HepG2 (cell line): ENCODE measurements around the gene AHCY. TPM values are rescaled to one million over a fixed set of nuclear protein-coding genes. Genes with fewer than 3 reads are reported as not detected.

Experiments used
- BHLHE40 ChIP-seq: IDR thresholded peaks from 2 replicates; pipeline ENCODE4 v1.6.1; 2011; ENCODE audit warnings: low read length, improper control_type of control experiment
- CBX2 ChIP-seq, 2 experiments: fragments of 200-600 bp in 1 of 2; sonication (generic); formaldehyde crosslinking in 1 of 2; IDR thresholded peaks; 2 replicates each; pipeline versions ENCODE4 v1.7.0 to v1.8.1; 2018 to 2022; ENCODE audit warnings: low read depth in 2 of 2, low read length in 1 of 2, mild to moderate bottlenecking in 1 of 2, missing genetic modification reagents in 1 of 2
- CENPT ChIP-seq: sonication (generic); formaldehyde crosslinking; IDR thresholded peaks from 2 replicates; pipeline ENCODE4 v1.8.0; 2022; ENCODE audit warnings: low read depth, mild to moderate bottlenecking, moderate library complexity, missing genetic modification reagents
- CSRNP2 ChIP-seq: sonication (generic); formaldehyde crosslinking; conservative IDR thresholded peaks from 2 replicates; pipeline ENCODE4 v1.8.0; 2022; ENCODE audit warnings: low read depth, missing genetic modification reagents
- MTA1 ChIP-seq: sonication (generic); formaldehyde crosslinking; IDR thresholded peaks from 2 replicates; pipeline ENCODE4 v1.4.0; 2020; ENCODE audit warnings: missing genetic modification reagents, mild to moderate bottlenecking, borderline replicate concordance
- SRY ChIP-seq: sonication (generic); formaldehyde crosslinking; IDR thresholded peaks from 2 replicates; pipeline ENCODE4 v1.8.0; 2022; ENCODE audit warnings: mild to moderate bottlenecking, missing genetic modification reagents
- TCF7L2 ChIP-seq: IDR thresholded peaks from 2 replicates; pipeline ENCODE4 v1.6.1; 2011; ENCODE audit warnings: mild to moderate bottlenecking, low read depth, low read length, moderate library complexity
- TFDP1 ChIP-seq: IDR thresholded peaks from 2 replicates; pipeline ENCODE4 v1.6.1; 2016; ENCODE audit warnings: missing compliant biosample characterization, missing genetic modification reagents, borderline replicate concordance
- ZBTB34 ChIP-seq: sonication (generic); formaldehyde crosslinking; IDR thresholded peaks from 2 replicates; pipeline ENCODE4 v1.8.0; 2022; ENCODE audit warnings: mild to moderate bottlenecking, missing genetic modification reagents
- ZBTB49 ChIP-seq: sonication (generic); formaldehyde crosslinking; IDR thresholded peaks from 2 replicates; pipeline ENCODE4 v1.4.0; 2020; ENCODE audit warnings: missing genetic modification reagents, borderline replicate concordance
- ZKSCAN5 ChIP-seq: sonication (generic); formaldehyde crosslinking; IDR thresholded peaks from 2 replicates; pipeline ENCODE4 v1.5.1; 2020; ENCODE audit warnings: mild to moderate bottlenecking, missing genetic modification reagents
- ZNF350 ChIP-seq: sonication (generic); formaldehyde crosslinking; IDR thresholded peaks from 2 replicates; pipeline ENCODE4 v1.4.0; 2020; ENCODE audit warnings: mild to moderate bottlenecking, low read depth, missing genetic modification reagents, borderline replicate concordance
- ZNF549 ChIP-seq: sonication (generic); formaldehyde crosslinking; IDR thresholded peaks from 2 replicates; pipeline ENCODE4 v1.5.0; 2020; ENCODE audit warnings: missing genetic modification reagents
- ZNF772 ChIP-seq: sonication (generic); formaldehyde crosslinking; IDR thresholded peaks from 2 replicates; pipeline ENCODE4 v1.5.0; 2020; ENCODE audit warnings: mild to moderate bottlenecking, missing genetic modification reagents
- ZNF782 ChIP-seq: sonication (generic); formaldehyde crosslinking; IDR thresholded peaks from 2 replicates; pipeline ENCODE4 v1.4.0; 2020; ENCODE audit warnings: missing genetic modification reagents, mild to moderate bottlenecking, borderline replicate concordance
- polyA plus RNA-seq, 8 experiments: library from polyadenylated mRNA; depleted of rRNA in 3 of 8; stranded (reverse) in 7 of 8; unstranded in 1 of 8; fragments of >200 nt; fragmentation: Illumina TruSeq in 4 of 8; extraction: Trizol in 4 of 8; gene quantifications; 2 replicates each; pipeline versions ENCODE4 v1.2.1 to v1.2.3, GENCODE V29; 2011 to 2016; ENCODE audit warnings: low read depth in 4 of 8, missing spikeins in 1 of 8, mixed read lengths in 1 of 8; ENCODE audit not compliant: insufficient read depth in 1 of 8
- total RNA-seq, 5 experiments: library from RNA; depleted of rRNA; stranded (reverse); fragments of >200 nt; fragmentation: Illumina TruSeq; extraction: Trizol; gene quantifications; 2 replicates each; pipeline ENCODE4 v1.2.3, GENCODE V29; 2016; ENCODE audit warnings: low read depth in 1 of 5
- TF ChIP-seq, protein P1 (sequence below): sonication (generic); formaldehyde crosslinking; IDR thresholded peaks from 2 replicates; pipeline ENCODE4 v1.4.0; 2020; ENCODE audit warnings: missing genetic modification reagents
- TF ChIP-seq, protein P2 (sequence below), 2 experiments: sonication (generic) in 1 of 2; formaldehyde crosslinking in 1 of 2; IDR thresholded peaks; 2 replicates each; pipeline versions ENCODE4 v1.4.0 to v1.6.1; 2018 to 2020; ENCODE audit warnings: missing genetic modification reagents in 2 of 2, borderline replicate concordance in 1 of 2, low read depth in 1 of 2, mild to moderate bottlenecking in 1 of 2, missing biosample characterization in 1 of 2

Gene AHCY
- total and polyA plus RNA-seq, 2 of the 13 experiments (the other 11 are each of a cell fraction or from before 2014, with no cell fraction given), result 407 to 419 TPM

- TF ChIP-seq MTA1 (CRISPR knock-in tag) (no peak), SRY (CRISPR knock-in tag) (no peak), CBX2 (IDR thresholded peaks at IDR 0.05; ENCODE audit: low read depth, low read length) (no peak), CBX2 (CRISPR knock-in tag; IDR thresholded peaks at IDR 0.05; ENCODE audit: low read depth) (no peak), TFDP1 (CRISPR knock-in tag) (no peak), TCF7L2 (no peak), CENPT (CRISPR knock-in tag) (no peak), ZNF350 (no peak), ZNF549 (CRISPR knock-in tag) (no peak), ZNF772 (CRISPR knock-in tag) (no peak), CSRNP2 (CRISPR knock-in tag) (no peak), ZNF782 (CRISPR knock-in tag) (no peak), ZBTB34 (CRISPR knock-in tag) (no peak), ZKSCAN5 (CRISPR knock-in tag) (no peak), BHLHE40 (no peak), ZBTB49 (CRISPR knock-in tag) (peak; percentile 15; the same call in 1 of the 2 replicates)
- TF ChIP-seq, protein P1, sequence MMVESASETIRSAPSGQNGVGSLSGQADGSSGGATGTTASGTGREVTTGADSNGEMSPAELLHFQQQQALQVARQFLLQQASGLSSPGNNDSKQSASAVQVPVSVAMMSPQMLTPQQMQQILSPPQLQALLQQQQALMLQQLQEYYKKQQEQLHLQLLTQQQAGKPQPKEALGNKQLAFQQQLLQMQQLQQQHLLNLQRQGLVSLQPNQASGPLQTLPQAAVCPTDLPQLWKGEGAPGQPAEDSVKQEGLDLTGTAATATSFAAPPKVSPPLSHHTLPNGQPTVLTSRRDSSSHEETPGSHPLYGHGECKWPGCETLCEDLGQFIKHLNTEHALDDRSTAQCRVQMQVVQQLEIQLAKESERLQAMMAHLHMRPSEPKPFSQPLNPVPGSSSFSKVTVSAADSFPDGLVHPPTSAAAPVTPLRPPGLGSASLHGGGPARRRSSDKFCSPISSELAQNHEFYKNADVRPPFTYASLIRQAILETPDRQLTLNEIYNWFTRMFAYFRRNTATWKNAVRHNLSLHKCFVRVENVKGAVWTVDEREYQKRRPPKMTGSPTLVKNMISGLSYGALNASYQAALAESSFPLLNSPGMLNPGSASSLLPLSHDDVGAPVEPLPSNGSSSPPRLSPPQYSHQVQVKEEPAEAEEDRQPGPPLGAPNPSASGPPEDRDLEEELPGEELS, result no peak
- TF ChIP-seq, protein P2, sequence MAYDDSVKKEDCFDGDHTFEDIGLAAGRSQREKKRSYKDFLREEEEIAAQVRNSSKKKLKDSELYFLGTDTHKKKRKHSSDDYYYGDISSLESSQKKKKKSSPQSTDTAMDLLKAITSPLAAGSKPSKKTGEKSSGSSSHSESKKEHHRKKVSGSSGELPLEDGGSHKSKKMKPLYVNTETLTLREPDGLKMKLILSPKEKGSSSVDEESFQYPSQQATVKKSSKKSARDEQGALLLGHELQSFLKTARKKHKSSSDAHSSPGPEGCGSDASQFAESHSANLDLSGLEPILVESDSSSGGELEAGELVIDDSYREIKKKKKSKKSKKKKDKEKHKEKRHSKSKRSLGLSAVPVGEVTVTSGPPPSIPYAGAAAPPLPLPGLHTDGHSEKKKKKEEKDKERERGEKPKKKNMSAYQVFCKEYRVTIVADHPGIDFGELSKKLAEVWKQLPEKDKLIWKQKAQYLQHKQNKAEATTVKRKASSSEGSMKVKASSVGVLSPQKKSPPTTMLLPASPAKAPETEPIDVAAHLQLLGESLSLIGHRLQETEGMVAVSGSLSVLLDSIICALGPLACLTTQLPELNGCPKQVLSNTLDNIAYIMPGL (CRISPR knock-in tag; IDR thresholded peaks at IDR 0.05; ENCODE audit: borderline replicate concordance in 1 of 2, low read depth in 1 of 2), result peak in 1 of 2 experiments; percentile 42; a peak in 1 of 4 replicates
Observed at GRCh38 chr20:34262488-34263288, 40.5 kb downstream of the AHCY start (continued).
